ENCODE results near the gene ADGRG1.

Gene ADGRG1

DNA sequence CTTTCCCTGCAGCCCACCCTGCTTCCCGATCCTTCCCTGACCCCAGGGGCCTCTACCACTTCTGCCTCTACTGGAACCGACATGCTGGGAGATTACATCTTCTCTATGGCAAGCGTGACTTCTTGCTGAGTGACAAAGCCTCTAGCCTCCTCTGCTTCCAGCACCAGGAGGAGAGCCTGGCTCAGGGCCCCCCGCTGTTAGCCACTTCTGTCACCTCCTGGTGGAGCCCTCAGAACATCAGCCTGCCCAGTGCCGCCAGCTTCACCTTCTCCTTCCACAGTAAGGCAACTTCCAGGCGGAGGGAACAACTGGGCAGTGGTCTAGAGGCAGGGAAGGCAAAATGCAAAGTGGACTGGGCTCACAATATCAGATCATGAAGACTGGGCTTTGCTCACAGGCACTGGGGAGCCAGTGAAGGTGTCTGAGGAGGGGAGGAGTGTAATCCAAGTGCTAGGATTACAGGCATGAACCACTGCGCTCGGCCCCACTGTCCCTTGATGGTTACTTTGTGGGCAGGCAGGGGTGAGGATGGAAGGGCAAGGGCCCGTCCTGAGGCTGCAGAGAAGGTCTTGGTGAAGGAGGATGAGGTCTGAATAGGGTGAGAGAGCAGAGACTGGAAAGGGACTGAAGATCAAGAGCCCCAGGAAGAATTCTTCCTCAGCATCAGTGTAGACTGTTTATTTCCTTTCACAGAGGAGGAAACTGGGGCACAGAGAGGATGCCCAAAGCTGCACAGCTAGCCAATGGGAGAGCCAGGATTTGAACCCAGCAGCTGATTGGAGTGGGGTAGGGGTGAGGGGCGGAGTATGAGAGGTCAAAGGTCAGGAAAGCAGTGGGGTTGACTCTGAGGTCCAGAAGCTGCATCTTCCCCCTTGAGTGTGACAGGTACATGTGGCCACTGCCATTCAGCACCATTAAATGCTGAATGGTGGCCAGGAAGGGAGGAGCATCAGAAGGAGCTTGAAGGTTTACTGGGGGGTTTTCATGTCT is 23.2 kb downstream of the ADGRG1 start:
- H3K4me3 ChIP-seq (ENCODE audit: low read length): no peak overlapping the region
- TF ChIP-seq, protein P1, sequence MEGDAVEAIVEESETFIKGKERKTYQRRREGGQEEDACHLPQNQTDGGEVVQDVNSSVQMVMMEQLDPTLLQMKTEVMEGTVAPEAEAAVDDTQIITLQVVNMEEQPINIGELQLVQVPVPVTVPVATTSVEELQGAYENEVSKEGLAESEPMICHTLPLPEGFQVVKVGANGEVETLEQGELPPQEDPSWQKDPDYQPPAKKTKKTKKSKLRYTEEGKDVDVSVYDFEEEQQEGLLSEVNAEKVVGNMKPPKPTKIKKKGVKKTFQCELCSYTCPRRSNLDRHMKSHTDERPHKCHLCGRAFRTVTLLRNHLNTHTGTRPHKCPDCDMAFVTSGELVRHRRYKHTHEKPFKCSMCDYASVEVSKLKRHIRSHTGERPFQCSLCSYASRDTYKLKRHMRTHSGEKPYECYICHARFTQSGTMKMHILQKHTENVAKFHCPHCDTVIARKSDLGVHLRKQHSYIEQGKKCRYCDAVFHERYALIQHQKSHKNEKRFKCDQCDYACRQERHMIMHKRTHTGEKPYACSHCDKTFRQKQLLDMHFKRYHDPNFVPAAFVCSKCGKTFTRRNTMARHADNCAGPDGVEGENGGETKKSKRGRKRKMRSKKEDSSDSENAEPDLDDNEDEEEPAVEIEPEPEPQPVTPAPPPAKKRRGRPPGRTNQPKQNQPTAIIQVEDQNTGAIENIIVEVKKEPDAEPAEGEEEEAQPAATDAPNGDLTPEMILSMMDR (IDR thresholded peaks at IDR 0.05; ENCODE audit: insufficient read depth, low read depth, low read length, missing control alignments): no peak
- no peak for DNase-seq (ENCODE audit: low read depth)

DNA sequence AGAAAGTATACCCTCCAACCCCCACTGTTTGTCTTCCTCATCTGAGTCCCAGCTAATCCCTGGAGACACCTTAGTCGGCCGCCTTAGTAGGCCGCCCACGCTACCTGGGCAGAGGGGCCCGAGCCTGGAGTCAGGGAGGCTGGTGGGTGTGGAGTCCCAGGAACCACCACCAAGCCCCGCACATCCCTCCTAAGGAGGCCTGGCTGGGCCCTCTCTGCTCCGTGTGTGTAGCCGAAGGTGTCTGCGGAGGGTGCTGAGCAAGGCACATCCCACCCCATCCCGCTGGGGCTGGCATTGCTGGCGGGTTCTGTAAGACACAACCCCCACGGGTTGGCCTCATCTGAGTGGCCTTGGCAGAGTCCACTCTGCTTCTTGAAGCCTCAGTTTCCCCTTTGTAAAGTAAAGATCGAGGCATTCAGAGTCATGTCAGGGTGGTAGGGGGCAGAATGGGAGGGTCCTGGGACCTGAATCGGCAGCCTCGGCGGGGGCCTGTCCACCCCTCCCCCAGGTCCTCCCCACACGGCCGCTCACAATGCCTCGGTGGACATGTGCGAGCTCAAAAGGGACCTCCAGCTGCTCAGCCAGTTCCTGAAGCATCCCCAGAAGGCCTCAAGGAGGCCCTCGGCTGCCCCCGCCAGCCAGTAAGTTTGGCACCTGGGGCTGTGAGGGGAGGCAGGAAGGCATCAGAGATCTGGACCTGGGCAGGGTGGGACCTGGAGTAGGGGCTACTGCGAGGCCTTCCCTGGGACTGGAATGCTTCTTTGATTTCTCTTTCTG is 24.5 kb downstream of the ADGRG1 start:
- DNase-seq (ENCODE audit: low read depth): no peak
- no peak overlapping the region for H3K4me3 ChIP-seq (ENCODE audit: low read length)
- TF ChIP-seq, protein P1 (IDR thresholded peaks at IDR 0.05; ENCODE audit: insufficient read depth, low read depth, low read length, missing control alignments): no peak

DNA sequence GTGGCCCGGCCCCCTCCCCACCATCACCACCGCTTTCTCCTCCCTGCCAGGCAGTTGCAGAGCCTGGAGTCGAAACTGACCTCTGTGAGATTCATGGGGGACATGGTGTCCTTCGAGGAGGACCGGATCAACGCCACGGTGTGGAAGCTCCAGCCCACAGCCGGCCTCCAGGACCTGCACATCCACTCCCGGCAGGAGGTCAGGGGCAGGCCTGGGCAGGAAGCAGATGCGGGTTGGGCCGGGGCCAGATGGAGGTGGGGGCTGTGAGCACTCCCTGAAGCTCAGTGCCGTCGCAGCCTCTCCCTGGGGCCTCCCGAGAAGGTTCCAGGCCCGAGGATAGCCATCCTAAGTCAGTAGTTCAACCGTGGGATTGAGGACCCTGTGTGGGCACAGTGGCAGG is 25.5 kb downstream of the ADGRG1 start:
- peak; percentile 54 for DNase-seq (ENCODE audit: low read depth)
- no peak overlapping the region for H3K4me3 ChIP-seq (ENCODE audit: low read length)
- TF ChIP-seq, protein P1 (IDR thresholded peaks at IDR 0.05; ENCODE audit: insufficient read depth, low read depth, low read length, missing control alignments): no peak

DNA sequence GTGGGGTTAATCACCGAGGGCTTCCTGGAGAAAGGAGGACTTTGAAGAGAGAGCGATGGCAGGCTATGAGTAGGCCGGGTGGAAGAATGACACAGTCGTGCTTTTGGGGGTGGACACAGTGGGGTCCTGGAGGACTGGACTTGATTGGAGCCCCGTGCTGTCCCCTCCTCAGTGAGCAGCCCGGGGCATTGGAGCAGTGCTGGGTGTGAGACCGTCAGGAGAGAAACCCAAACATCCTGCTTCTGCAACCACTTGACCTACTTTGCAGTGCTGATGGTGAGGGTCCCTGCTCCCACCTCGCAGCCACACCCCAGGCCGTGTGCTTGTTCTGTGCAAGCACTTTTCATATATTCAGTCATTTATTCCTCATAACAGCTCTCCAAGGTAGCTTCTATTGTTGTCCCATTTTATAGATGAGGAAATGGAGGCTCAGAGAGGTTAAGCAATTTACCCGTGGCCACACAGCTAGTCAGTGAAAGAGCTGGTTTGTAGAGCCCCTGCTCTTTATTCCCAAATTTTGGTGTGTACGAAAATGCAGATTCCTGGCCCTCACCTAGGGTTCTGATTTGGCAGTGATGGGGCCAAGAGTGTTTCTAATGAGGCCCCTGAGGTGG is 28.0 kb downstream of the ADGRG1 start:
- TF ChIP-seq, protein P1 (IDR thresholded peaks at IDR 0.05; ENCODE audit: insufficient read depth, low read depth, low read length, missing control alignments): no peak
- H3K4me3 ChIP-seq (ENCODE audit: low read length): no peak overlapping the region
- DNase-seq (ENCODE audit: low read depth): no peak

DNA sequence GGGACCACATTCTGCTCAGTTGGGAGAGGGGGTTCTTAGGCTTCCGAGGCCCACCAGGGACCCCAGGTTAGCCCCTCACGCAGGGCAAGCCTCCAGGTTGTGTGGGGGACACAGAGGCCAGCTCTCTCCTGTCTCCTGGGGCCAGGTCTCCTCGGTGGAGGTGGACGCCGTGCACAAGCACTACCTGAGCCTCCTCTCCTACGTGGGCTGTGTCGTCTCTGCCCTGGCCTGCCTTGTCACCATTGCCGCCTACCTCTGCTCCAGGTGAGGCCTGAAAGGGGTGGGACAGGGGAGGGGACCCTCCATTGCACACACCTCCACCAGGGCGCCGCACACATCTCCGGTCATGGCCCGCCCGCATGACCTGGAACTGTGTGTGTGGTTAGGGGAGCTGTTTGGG is 28.8 kb downstream of the ADGRG1 start:
- DNase-seq (ENCODE audit: low read depth): no peak
- TF ChIP-seq, protein P1 (IDR thresholded peaks at IDR 0.05; ENCODE audit: insufficient read depth, low read depth, low read length, missing control alignments): no peak

DNA sequence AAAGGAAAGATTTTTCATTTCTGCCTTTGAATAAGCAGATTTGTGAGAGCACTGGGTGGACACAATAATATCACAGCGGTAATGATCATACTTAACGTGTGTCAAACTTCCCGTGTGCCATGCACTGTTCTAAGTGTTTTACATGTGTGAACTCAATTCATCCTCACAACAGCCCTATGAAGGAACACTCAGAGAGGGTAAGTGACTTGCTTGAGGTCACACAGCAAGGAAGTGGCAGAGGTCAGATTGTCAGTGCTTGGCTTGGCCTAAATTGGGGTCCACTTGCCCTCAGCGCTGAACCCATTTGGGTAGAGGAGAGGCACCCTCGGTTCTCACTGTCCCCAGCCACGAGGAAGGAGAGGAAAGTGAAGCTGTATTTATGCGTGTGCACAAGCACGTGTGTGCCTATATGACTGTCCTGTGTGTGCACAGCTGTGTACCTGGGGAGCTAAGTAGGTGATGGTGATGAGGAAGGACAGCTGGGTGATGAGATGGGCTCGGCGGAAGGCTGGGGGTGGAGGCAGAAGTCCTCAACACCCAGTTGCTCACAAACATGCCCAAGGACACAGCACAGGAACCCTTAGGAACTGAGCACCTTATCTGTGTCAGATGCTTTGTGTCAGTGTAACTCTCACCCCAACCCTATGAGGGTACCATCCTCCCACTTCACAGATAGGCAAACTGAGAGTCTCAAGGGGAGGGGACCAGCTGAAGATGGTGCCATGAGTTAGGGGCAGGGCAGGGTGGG is 29.9 kb downstream of the ADGRG1 start:
- TF ChIP-seq, protein P1 (IDR thresholded peaks at IDR 0.05; ENCODE audit: insufficient read depth, low read depth, low read length, missing control alignments): no peak
- no peak for DNase-seq (ENCODE audit: low read depth)
- H3K4me3 ChIP-seq (ENCODE audit: low read length): no peak overlapping the region

More for the DNA sequence above, 28.8 kb downstream of the ADGRG1 start:
- no peak overlapping the region for H3K4me3 ChIP-seq (ENCODE audit: low read length)

Data from epithelial cell of esophagus (primary cell).